ENCODE results near the gene PRL. TPM values are rescaled to one million over a fixed set of nuclear protein-coding genes. Genes with fewer than 3 reads are reported as not detected.

PRL gene
- total RNA-seq, 1 donor, result not detected

DNA sequence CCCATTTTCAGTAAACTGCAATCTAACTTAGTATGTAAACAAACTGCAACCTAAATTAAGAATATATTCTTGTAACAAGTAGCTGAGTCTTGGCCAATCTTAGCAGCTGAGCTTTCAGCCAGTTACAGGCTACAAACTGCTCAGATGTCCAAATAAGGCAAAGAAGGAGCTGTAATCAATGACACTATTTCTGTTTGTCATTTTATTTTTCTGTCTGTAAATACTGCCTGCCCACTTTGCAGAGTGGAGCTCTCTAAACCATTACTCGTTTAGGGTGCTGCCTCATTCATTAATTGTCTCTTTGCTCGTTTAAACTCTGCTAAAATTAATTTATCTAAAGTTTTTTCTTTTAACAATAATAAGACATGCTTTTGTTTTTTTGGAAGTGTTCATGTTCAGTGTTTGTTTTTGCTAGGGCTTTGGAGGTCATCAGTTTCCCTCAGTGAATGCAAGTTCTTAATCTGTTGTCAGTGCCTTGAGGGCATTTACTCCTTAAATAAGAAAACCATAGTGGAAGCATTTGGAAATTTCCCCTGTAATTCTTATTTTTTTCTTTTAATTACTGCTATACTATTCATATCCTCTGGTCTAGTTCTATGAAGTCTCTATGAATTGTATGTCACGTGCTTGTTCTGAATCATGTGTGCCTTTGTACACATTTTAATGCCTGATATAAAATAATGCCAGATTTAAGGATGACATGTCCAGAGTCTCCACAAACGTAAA is 3.6 kb upstream of the PRL start:
- TF ChIP-seq, protein P1, sequence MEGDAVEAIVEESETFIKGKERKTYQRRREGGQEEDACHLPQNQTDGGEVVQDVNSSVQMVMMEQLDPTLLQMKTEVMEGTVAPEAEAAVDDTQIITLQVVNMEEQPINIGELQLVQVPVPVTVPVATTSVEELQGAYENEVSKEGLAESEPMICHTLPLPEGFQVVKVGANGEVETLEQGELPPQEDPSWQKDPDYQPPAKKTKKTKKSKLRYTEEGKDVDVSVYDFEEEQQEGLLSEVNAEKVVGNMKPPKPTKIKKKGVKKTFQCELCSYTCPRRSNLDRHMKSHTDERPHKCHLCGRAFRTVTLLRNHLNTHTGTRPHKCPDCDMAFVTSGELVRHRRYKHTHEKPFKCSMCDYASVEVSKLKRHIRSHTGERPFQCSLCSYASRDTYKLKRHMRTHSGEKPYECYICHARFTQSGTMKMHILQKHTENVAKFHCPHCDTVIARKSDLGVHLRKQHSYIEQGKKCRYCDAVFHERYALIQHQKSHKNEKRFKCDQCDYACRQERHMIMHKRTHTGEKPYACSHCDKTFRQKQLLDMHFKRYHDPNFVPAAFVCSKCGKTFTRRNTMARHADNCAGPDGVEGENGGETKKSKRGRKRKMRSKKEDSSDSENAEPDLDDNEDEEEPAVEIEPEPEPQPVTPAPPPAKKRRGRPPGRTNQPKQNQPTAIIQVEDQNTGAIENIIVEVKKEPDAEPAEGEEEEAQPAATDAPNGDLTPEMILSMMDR (IDR thresholded peaks at IDR 0.05; ENCODE audit: insufficient read depth, low read length), result no peak
- DNase-seq (ENCODE audit: low read depth), result no peak
- no peak overlapping the region for H3K4me3 ChIP-seq (ENCODE audit: low read depth, low read length)

DNA sequence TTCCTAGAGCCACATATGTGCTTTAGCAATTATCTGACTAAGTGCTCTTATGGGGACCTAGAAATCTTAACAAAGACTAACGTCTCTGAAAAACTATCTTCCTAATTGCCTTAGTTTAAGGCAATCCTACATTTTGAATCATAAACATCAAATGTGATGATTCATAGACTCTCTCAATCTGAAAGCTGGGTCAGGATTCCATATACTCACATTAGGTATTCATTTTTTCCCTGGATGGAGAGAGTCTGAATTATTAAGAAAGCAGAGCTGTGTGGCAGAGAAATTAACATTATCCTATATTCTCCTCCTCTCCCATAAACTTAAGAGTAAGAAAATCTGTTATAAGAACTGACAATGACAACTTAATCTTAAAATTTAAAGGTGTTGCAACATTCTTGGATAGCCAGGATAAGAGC is 1.6 kb upstream of the PRL start:
- H3K4me3 ChIP-seq (ENCODE audit: low read depth, low read length), result no peak overlapping the region
- TF ChIP-seq, protein P1 (IDR thresholded peaks at IDR 0.05; ENCODE audit: insufficient read depth, low read length), result no peak
- DNase-seq (ENCODE audit: low read depth), result no peak

DNA sequence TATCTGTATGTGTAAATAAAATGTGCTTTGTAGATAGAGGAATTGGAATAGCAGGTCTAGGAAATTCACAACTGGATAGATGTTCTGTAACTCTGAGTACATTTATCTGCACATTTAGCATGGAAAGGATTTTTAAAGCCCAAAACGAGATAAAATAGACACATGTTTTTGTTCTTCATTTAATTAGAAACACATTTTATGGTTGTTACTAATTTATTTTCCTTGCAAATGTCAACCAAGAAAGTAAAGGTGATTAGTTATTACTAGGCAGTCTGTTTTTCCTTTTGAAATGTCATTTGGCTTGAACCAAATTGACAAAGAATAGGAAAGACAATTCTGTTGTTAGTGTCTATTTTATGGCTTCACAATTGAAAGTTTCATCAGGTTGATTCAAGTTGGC is 769 bp downstream of the PRL start:
- TF ChIP-seq, protein P1 (IDR thresholded peaks at IDR 0.05; ENCODE audit: insufficient read depth, low read length), result no peak
- H3K4me3 ChIP-seq (ENCODE audit: low read depth, low read length), result no peak overlapping the region
- no peak for DNase-seq (ENCODE audit: low read depth)

DNA sequence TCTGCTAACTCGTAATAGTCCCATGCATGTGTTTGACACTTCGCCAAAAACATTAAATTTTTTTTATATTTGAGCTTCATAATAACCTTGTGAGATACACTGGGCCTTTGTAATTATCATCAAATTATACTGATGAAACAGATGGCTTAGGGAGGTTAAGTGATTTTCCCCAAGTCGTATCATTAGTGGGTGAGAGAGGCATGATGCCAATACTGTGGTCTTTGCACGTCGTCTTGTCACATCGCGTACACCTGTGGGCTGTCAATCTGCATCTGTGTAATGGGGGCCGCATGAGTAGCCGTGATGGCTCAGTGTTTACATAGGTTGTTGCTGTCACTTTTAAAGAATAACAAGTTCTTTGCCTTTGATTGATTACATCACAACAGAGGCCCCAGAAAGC is 1.7 kb downstream of the PRL start:
- TF ChIP-seq, protein P1 (IDR thresholded peaks at IDR 0.05; ENCODE audit: insufficient read depth, low read length), result no peak
- no peak for DNase-seq (ENCODE audit: low read depth)
- H3K4me3 ChIP-seq (ENCODE audit: low read depth, low read length), result no peak overlapping the region

DNA sequence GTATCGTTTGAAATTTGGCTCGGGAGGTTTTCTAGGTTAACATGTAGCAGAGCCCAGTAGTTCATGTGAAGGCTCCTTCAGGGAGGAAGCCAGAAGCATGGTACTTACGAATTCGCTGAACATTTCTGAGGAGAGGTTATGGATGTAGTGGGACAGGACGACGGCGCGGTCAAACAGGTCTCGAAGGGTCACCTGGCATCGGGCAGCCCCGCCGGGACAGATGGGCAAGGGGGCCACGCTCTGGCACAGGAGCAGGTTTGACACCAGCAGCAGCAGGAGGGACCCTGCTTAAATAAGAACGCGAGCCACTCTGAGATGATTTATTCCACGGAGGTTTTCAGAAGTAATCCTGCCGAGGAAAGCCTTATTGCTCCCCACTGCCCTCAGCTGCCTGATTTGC is 2.5 kb downstream of the PRL start:
- TF ChIP-seq, protein P1 (IDR thresholded peaks at IDR 0.05; ENCODE audit: insufficient read depth, low read length), result no peak
- H3K4me3 ChIP-seq (ENCODE audit: low read depth, low read length), result no peak overlapping the region
- DNase-seq (ENCODE audit: low read depth), result no peak

DNA sequence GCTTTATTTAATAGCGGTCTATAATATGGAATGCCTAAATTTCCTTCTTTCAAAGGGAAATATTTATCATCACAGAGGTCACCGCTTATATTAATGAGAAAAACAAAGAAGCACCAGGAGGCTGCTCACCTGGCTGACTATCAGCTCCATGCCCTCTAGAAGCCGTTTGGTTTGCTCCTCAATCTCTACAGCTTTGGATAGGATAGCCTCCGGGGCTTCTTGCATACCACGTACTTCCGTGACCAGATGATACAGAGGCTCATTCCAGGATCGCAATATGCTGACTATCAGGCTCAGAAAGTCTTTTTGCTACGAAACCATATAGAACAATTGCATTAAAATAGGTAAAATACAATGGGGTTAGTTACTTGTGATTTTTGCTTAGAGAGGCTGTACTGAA is 6.8 kb downstream of the PRL start:
- TF ChIP-seq, protein P1 (IDR thresholded peaks at IDR 0.05; ENCODE audit: insufficient read depth, low read length), result no peak
- DNase-seq (ENCODE audit: low read depth), result no peak
- no peak overlapping the region for H3K4me3 ChIP-seq (ENCODE audit: low read depth, low read length)

DNA sequence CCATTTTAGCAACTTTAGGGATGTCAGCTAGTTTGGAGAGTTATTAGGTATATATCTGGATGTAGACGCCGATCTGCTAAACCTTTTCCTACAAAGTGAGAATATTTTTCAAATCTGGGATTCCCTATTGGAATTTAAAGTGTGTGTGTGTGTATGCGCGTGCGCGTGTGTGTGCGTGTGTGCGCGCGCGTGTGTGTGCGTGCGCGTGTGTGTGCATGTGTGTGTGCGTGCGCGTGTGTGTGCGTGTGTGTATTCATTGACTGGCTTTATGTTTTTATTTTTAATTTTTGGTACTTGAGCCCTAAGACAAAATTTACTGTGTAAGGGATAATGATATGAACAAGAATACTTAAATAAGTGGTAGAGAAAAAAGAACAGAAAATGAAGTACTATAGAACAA is 8.1 kb downstream of the PRL start:
- DNase-seq (ENCODE audit: low read depth), result no peak
- no peak overlapping the region for H3K4me3 ChIP-seq (ENCODE audit: low read depth, low read length)
- TF ChIP-seq, protein P1 (IDR thresholded peaks at IDR 0.05; ENCODE audit: insufficient read depth, low read length), result no peak
